H1 (cell line): Measurements from ENCODE around the gene CEND1. TPM values are rescaled to one million over a fixed set of nuclear protein-coding genes. Genes with fewer than 3 reads are reported as not detected.

Experiments used
- CTCF ChIA-PET: fragments of 300-600 bp; sonication (Branson Sonifier 250); formaldehyde crosslinking; loops from one replicate; lab custom pipeline; 2021; ENCODE audit not compliant: partially characterized antibody; lab: Charles Lee
- POLR2A ChIA-PET: fragments of 300-600 bp; sonication (Branson Sonifier 250); formaldehyde crosslinking; loops from one replicate; lab custom pipeline; 2021; ENCODE audit warnings: inconsistent platforms; ENCODE audit not compliant: partially characterized antibody; lab: Charles Lee
- DNase-seq, 2 experiments: peaks; one replicate each; pipeline versions ENCODE4 v3.0.0 to v3.0.0-alpha.2; 2010 to 2022; ENCODE audit warnings: low spot score in 2 of 2, low read depth in 1 of 2, mixed read lengths in 1 of 2
- FAIRE-seq: peaks from 2 replicates; lab custom pipeline; 2011; peaks lifted over from hg19 to GRCh38; lab: Jason Lieb, UNC
- H2AFZ ChIP-seq: 2 replicates; pipeline ENCODE4 v1.8.1; 2012; ENCODE audit warnings: low read length, inconsistent platforms
- H2AK5ac ChIP-seq: 2 replicates; pipeline ENCODE4 v1.6.1; 2013; ENCODE audit warnings: low read depth, low read length
- H2BK120ac ChIP-seq: replicated peaks from 2 replicates; pipeline ENCODE3; 2013; ENCODE audit warnings: low read depth, low read length, inconsistent platforms
- H2BK12ac ChIP-seq: 2 replicates; pipeline ENCODE4 v1.6.1; 2013; ENCODE audit warnings: low read depth, low read length
- H2BK15ac ChIP-seq: 2 replicates; pipeline ENCODE4 v1.6.1; 2013; ENCODE audit warnings: low read length
- H2BK20ac ChIP-seq: 2 replicates; pipeline ENCODE4 v1.6.1; 2013; ENCODE audit warnings: low read length
- H2BK5ac ChIP-seq: 2 replicates; pipeline ENCODE4 v1.6.1; 2013; ENCODE audit warnings: low read depth, low read length
- H3K14ac ChIP-seq: 2 replicates; pipeline ENCODE4 v1.6.1; 2013; ENCODE audit warnings: inconsistent platforms; ENCODE audit not compliant: insufficient read length
- H3K18ac ChIP-seq: 2 replicates; pipeline ENCODE4 v1.6.1; 2013; ENCODE audit warnings: low read length; ENCODE audit errors: extremely low read depth
- H3K23ac ChIP-seq: 2 replicates; pipeline ENCODE4 v1.6.1; 2013; ENCODE audit warnings: inconsistent platforms; ENCODE audit not compliant: insufficient read length
- H3K23me2 ChIP-seq: 2 replicates; pipeline ENCODE4 v1.6.1; 2013; ENCODE audit warnings: low read depth, low read length
- H3K27ac ChIP-seq: 2 replicates; pipeline ENCODE4 v1.6.1; 2011; ENCODE audit warnings: low read depth, low read length, inconsistent platforms
- H3K27me3 ChIP-seq, 4 experiments: replicated peaks in 1 of 4; 1 replicate in 1 of 4; 2 replicates in 3 of 4; pipeline versions ENCODE4 v1.6.1 to v1.8.1; 2011 to 2013; ENCODE audit warnings: low read length in 3 of 4, mild to moderate bottlenecking in 3 of 4, inconsistent platforms in 2 of 4, mixed read lengths in 2 of 4, moderate library complexity in 1 of 4; ENCODE audit not compliant: control insufficient read depth in 3 of 4, insufficient read depth in 3 of 4; ENCODE audit errors: extremely low read depth in 1 of 4
- H3K36me3 ChIP-seq, 4 experiments: 2 replicates each; pipeline versions ENCODE4 v1.6.1 to v1.8.1; 2011 to 2013; ENCODE audit warnings: mild to moderate bottlenecking in 4 of 4, low read length in 3 of 4, moderate library complexity in 2 of 4, control low read depth in 1 of 4, inconsistent platforms in 1 of 4; ENCODE audit not compliant: insufficient read depth in 4 of 4, control insufficient read depth in 2 of 4
- H3K4ac ChIP-seq: replicated peaks from 2 replicates; pipeline ENCODE3; 2013; ENCODE audit warnings: low read length, low read depth, mixed read lengths, inconsistent platforms; ENCODE audit not compliant: insufficient read length
- H3K4me1 ChIP-seq, 4 experiments: replicated peaks in 1 of 4; 1 replicate in 1 of 4; 2 replicates in 3 of 4; pipeline versions ENCODE4 v1.6.1 to v1.8.1; 2011 to 2013; ENCODE audit warnings: low read length in 3 of 4, inconsistent platforms in 2 of 4, mixed read lengths in 1 of 4; ENCODE audit not compliant: insufficient read depth in 4 of 4, control insufficient read depth in 3 of 4
- H3K4me2 ChIP-seq, 2 experiments: 2 replicates each; pipeline versions ENCODE4 v1.6.1 to v1.8.1; 2011 to 2013; ENCODE audit warnings: low read depth in 2 of 2, low read length in 2 of 2, control low read depth in 1 of 2, inconsistent platforms in 1 of 2, mild to moderate bottlenecking in 1 of 2; ENCODE audit not compliant: insufficient read depth in 1 of 2
- H3K4me3 ChIP-seq, 4 experiments: fragments of 200-600, 300-600 bp in 1 of 4; sonication (generic), shearing (Covaris generic), sonication (Bioruptor Twin) in 1 of 4; 2 replicates each; pipeline versions ENCODE4 v1.5.1 to v1.8.1; 2011 to 2016; ENCODE audit warnings: low read length in 4 of 4, low read depth in 3 of 4, control low read depth in 2 of 4, inconsistent platforms in 2 of 4, mild to moderate bottlenecking in 2 of 4, mixed read lengths in 1 of 4, moderate library complexity in 1 of 4; ENCODE audit not compliant: insufficient read depth in 2 of 4; ENCODE audit errors: extremely low read depth in 1 of 4
- H3K56ac ChIP-seq: replicated peaks from 2 replicates; pipeline ENCODE3; 2013; ENCODE audit warnings: low read depth, mild to moderate bottlenecking, mixed read lengths, low read length, inconsistent platforms; ENCODE audit not compliant: insufficient read length
- H3K79me1 ChIP-seq: 2 replicates; pipeline ENCODE4 v1.6.1; 2013; ENCODE audit warnings: low read depth, low read length, control low read depth
- H3K79me2 ChIP-seq, 2 experiments: 2 replicates each; pipeline versions ENCODE4 v1.6.1 to v1.8.1; 2012 to 2013; ENCODE audit warnings: low read length in 2 of 2, mild to moderate bottlenecking in 2 of 2, inconsistent platforms in 1 of 2; ENCODE audit not compliant: insufficient read depth in 2 of 2, control insufficient read depth in 1 of 2
- H3K9ac ChIP-seq, 4 experiments: replicated peaks in 1 of 4; 1 replicate in 1 of 4; 2 replicates in 3 of 4; pipeline versions ENCODE4 v1.6.1 to v1.8.1; 2011 to 2013; ENCODE audit warnings: low read depth in 3 of 4, low read length in 3 of 4, control low read depth in 2 of 4, mild to moderate bottlenecking in 2 of 4, moderate library complexity in 2 of 4, inconsistent platforms in 1 of 4; ENCODE audit errors: extremely low read depth in 1 of 4
- H3K9me3 ChIP-seq, 2 experiments: 2 replicates each; pipeline versions ENCODE4 v1.6.1 to v1.8.1; 2012 to 2013; ENCODE audit warnings: mild to moderate bottlenecking in 2 of 2, moderate library complexity in 2 of 2, control low read depth in 1 of 2, inconsistent platforms in 1 of 2, low read depth in 1 of 2, low read length in 1 of 2, mixed read lengths in 1 of 2; ENCODE audit not compliant: insufficient read depth in 2 of 2
- H4K20me1 ChIP-seq, 2 experiments: replicated peaks in 1 of 2; 2 replicates each; pipeline versions ENCODE3 to v1.8.1; 2011 to 2013; ENCODE audit warnings: inconsistent platforms in 2 of 2, low read length in 2 of 2, mild to moderate bottlenecking in 1 of 2; ENCODE audit not compliant: insufficient read depth in 2 of 2, control insufficient read depth in 1 of 2
- H4K5ac ChIP-seq: 2 replicates; pipeline ENCODE4 v1.6.1; 2013; ENCODE audit warnings: low read length, low read depth, mixed read lengths, inconsistent platforms; ENCODE audit not compliant: insufficient read length
- H4K8ac ChIP-seq: 2 replicates; pipeline ENCODE4 v1.8.0; 2013; ENCODE audit warnings: mild to moderate bottlenecking, moderate library complexity, low read length, inconsistent platforms; ENCODE audit not compliant: insufficient read depth; ENCODE audit errors: extremely low read depth
- H4K91ac ChIP-seq: replicated peaks from 2 replicates; pipeline ENCODE3; 2013; ENCODE audit warnings: low read length, mixed read lengths, inconsistent platforms; ENCODE audit not compliant: insufficient read length
- CBX8 ChIP-seq: fragments of 300-800, 300-1000 bp; sonication (generic); IDR thresholded peaks from 2 replicates; pipeline ENCODE4 v1.7.1; 2016; ENCODE audit warnings: low read depth, low read length, borderline replicate concordance
- E2F6 ChIP-seq: IDR thresholded peaks from 2 replicates; pipeline ENCODE4 v1.6.1; 2012; ENCODE audit warnings: inconsistent platforms
- GTF2F1 ChIP-seq: IDR thresholded peaks from 2 replicates; pipeline ENCODE4 v1.6.1; 2012; ENCODE audit warnings: low read depth, low read length, improper control_type of control experiment, borderline replicate concordance
- HDAC2 ChIP-seq, 2 experiments: fragments of 300-600 bp in 1 of 2; sonication (generic) in 1 of 2; IDR thresholded peaks; 2 replicates each; pipeline ENCODE4 v1.6.1; 2011 to 2012; ENCODE audit warnings: low read depth in 2 of 2, low read length in 2 of 2, mild to moderate bottlenecking in 2 of 2, moderate library complexity in 2 of 2, borderline replicate concordance in 1 of 2, inconsistent platforms in 1 of 2
- MAFK ChIP-seq: IDR thresholded peaks from 2 replicates; pipeline ENCODE4 v1.6.1; 2012; ENCODE audit warnings: low read depth, mild to moderate bottlenecking, improper control_type of control experiment, low read length
- PHF8 ChIP-seq: fragments of 200-600 bp; sonication (generic); conservative IDR thresholded peaks from 2 replicates; pipeline ENCODE4 v1.7.1; 2012; ENCODE audit warnings: low read depth, mild to moderate bottlenecking, inconsistent platforms, low read length, moderate library complexity
- SIRT6 ChIP-seq: IDR thresholded peaks from one replicate; pipeline ENCODE4 v1.7.1; 2012; ENCODE audit warnings: low read length, inconsistent platforms
- SP2 ChIP-seq: IDR thresholded peaks from 2 replicates; pipeline ENCODE4 v1.6.1; 2012; ENCODE audit warnings: mild to moderate bottlenecking, low read length, inconsistent platforms
- TAF7 ChIP-seq: optimal IDR thresholded peaks from 2 replicates; pipeline ENCODE3; 2011; ENCODE audit warnings: low read depth, mild to moderate bottlenecking, inconsistent platforms, low read length, moderate library complexity, borderline replicate concordance
- TBP ChIP-seq: IDR thresholded peaks from 2 replicates; pipeline ENCODE4 v1.6.1; 2011; ENCODE audit warnings: low read depth, low read length, improper control_type of control experiment
- TEAD4 ChIP-seq: IDR thresholded peaks from 2 replicates; pipeline ENCODE4 v1.6.1; 2012; ENCODE audit warnings: low read depth, low read length, inconsistent platforms, mixed read lengths
- WGBS, 2 experiments: shearing (Covaris generic) in 1 of 2; methylation state at CpG; one replicate each; pipeline versions ENCODE4 v1.1.6 to v1.1.7; 2013 to 2015; ENCODE audit warnings: low lambda C conversion rate in 2 of 2, mixed read lengths in 2 of 2, inconsistent platforms in 1 of 2, low coverage in 1 of 2, missing lambda C conversion rate in 1 of 2; ENCODE audit not compliant: insufficient replicate concordance in 2 of 2, insufficient coverage in 1 of 2, insufficient read length in 1 of 2; ENCODE audit errors: extremely low coverage in 1 of 2, missing lambda C conversion rate in 1 of 2; 5-methylcytosine and 5-hydroxymethylcytosine counted together
- polyA plus RNA-seq, 7 experiments: library from polyadenylated mRNA; depleted of rRNA in 3 of 7; stranded (reverse) in 5 of 7; unstranded in 2 of 7; fragments of >200 nt in 5 of 7; fragments of 200-250 nt in 2 of 7; gene quantifications; 1 replicate in 5 of 7; 2 replicates in 1 of 7; 4 replicates in 1 of 7; pipeline versions ENCODE4 v1.2.1 to v1.2.3, GENCODE V29; 2011 to 2013; ENCODE audit warnings: missing spikeins in 2 of 7, mixed read lengths in 2 of 7
- total RNA-seq: library from RNA; stranded (reverse); fragmentation: NEBNext Ultra II Directional; extraction: Animal tissue kit (Norgen Biotek cat#: 25700); gene quantifications from 2 replicates; pipeline ENCODE4 v1.2.1, GENCODE V29; 2021

Gene CEND1
- total and polyA plus RNA-seq, 2 of the 8 experiments (the other 6 are each of a cell fraction or from before 2014, with no cell fraction given) = 0.82 to 5.0 TPM

DNA sequence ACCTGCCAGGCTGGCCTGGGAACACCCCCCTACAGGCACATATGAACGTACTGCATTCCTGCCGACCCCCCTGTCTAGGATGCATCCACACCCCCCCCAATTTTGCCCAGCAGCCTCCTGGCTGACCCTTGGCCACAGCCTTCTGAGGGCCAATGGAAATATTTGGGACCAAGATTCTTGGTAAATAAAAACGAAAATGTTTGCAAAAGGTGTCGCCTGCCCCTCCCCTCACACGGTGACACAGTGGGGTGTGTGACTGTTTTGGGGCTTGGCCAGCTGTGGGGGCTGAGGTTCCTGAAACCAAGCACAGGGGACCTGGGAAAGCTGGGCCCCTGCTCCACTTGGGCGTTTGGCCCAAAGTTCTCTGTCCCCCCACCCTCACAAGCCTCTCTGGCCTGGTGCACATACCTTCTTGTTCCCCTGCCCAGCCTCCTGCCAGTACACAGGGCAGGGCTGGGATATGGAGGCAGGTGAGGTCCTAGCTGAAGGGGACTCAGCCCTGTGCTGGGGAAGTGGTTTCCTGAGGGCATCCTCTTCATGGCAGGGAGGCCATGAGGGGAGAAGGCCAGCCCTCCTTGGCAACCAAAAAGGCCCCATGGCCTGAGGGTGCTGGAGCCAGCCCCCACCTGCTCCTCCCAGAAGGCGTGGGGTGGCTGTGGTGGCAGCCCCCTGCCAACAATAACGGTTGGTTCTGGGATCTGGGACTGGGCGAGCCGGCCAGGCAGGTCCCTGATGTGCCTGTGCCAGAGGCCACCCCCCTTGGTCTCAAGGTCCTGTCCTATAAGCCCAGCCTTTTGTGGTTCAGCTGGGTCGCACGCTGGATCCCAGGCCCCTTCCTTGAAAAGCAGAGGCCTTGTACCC is 35.7 kb upstream of the CEND1 start:
- H2BK5ac ChIP-seq = no peak overlapping the region
- POLR2A ChIA-PET = interaction anchor here (0.6 to 53.0 kb wide), 4 partner anchors 5 to 92 kb away, joined by 3 to 1917 read pairs (median 961); partner anchors contain the start of genes CD151, CEND1, CRACR2B and PIDD1
- TF ChIP-seq HDAC2 (IDR thresholded peaks at IDR 0.05; ENCODE audit: borderline replicate concordance in 1 of 2, low read depth in 2 of 2, low read length in 2 of 2) (no peak), CBX8 (no peak), SP2 (no peak), TBP (no peak), TAF7 (no peak), MAFK (no peak), E2F6 (no peak), GTF2F1 (no peak), TEAD4 (no peak), PHF8 (no peak), SIRT6 (no peak)

More for the DNA sequence above, 35.7 kb upstream of the CEND1 start:
- Histone ChIP-seq H3K56ac (no peak overlapping the region), H2BK12ac (no peak overlapping the region), H3K4me2 (no peak overlapping the region), H3K4me1 (peaks cover 0 to 30% (median 25%) of the 10 kb centered on the region in 4 experiments; a peak in 6 of 7 replicates), H3K4me3 (no peak overlapping the region), H2AFZ (no peak overlapping the region), H2BK15ac (no peak overlapping the region), H3K79me1 (peaks cover 8% of the 10 kb centered on the region), H3K27me3 (peaks cover 1 to 24% (median 13%) of the 10 kb centered on the region in 4 experiments), H2AK5ac (no peak overlapping the region; the same call in 1 of the 2 replicates), H3K23me2 (peaks cover 19% of the 10 kb centered on the region), H2BK20ac (no peak overlapping the region), H4K91ac (no peak overlapping the region), H3K79me2 (peaks cover 0 to 1% of the 10 kb centered on the region in 2 experiments; a peak in 1 of 4 replicates), H3K27ac (no peak overlapping the region), H3K9ac (no peak overlapping the region), H4K20me1 (peaks cover 0 to 13% of the 10 kb centered on the region in 2 experiments), H3K36me3 (peaks cover 0 to 10% (median 1%) of the 10 kb centered on the region in 4 experiments; a peak in 1 of 8 replicates), H3K4ac (no peak overlapping the region), H3K9me3 (no peaks in the 10 kb centered on the region), H3K14ac (no peak overlapping the region), H4K8ac (no peak overlapping the region; the same call in 1 of the 2 replicates), H2BK120ac (no peak overlapping the region), H4K5ac (no peak overlapping the region), H3K23ac (no peak overlapping the region), H3K18ac (no peak overlapping the region)
- CTCF ChIA-PET = interaction anchor here (0.9 kb wide), 1 partner anchor 13 kb away, joined by 3 read pairs; no protein-coding TSS in a partner anchor
- no peak for DNase-seq
- 88% methylated on average over 11 of the region's 12 CpGs; no CpG with 5 or more reads in 1 of the 2 experiments for WGBS, 2 experiments
- FAIRE-seq = no peak
